Smooth muscle cell (in vitro differentiated cells): ENCODE results near the gene LSM14B. TPM values are rescaled to one million over a fixed set of nuclear protein-coding genes. Genes with fewer than 3 reads are reported as not detected.

ENCODE experiments used
- DNase-seq: peaks from one replicate; lab custom pipeline; 2025; ENCODE audit not compliant: unreplicated experiment; lab: John Stamatoyannopoulos, UW
- H2AFZ ChIP-seq: fragments of 200-600 bp; sonication (generic); 2 replicates; pipeline ENCODE4 v1.6.0; 2016; ENCODE audit warnings: antibody characterized with exemption, low read depth, mild to moderate bottlenecking
- H3F3A ChIP-seq: fragments of 200-600 bp; sonication (generic); 2 replicates; pipeline ENCODE4 v1.6.0; 2017; ENCODE audit warnings: antibody characterized with exemption, low read depth
- H3K27ac ChIP-seq: fragments of 200-600 bp; sonication (generic); 2 replicates; pipeline ENCODE4 v1.5.1; 2016; ENCODE audit warnings: low read depth, mild to moderate bottlenecking
- H3K27me3 ChIP-seq: fragments of 200-600 bp; sonication (generic); 2 replicates; pipeline ENCODE4 v1.6.1; 2016; ENCODE audit warnings: low read depth, mild to moderate bottlenecking
- H3K36me3 ChIP-seq: fragments of 200-600 bp; sonication (generic); 2 replicates; pipeline ENCODE4 v1.5.1; 2016; ENCODE audit warnings: low read depth
- H3K4me1 ChIP-seq: fragments of 200-600 bp; sonication (generic); 2 replicates; pipeline ENCODE4 v1.5.1; 2016; ENCODE audit warnings: low read depth
- H3K4me2 ChIP-seq: fragments of 200-600 bp; sonication (generic); 2 replicates; pipeline ENCODE4 v1.6.0; 2016; ENCODE audit warnings: mild to moderate bottlenecking
- H3K4me3 ChIP-seq: fragments of 200-600 bp; sonication (generic); 2 replicates; pipeline ENCODE4 v1.5.1; 2016; ENCODE audit warnings: mild to moderate bottlenecking
- H3K79me2 ChIP-seq: fragments of 200-600 bp; sonication (generic); 2 replicates; pipeline ENCODE4 v1.6.0; 2016; ENCODE audit warnings: low read depth, mild to moderate bottlenecking
- H3K9ac ChIP-seq: fragments of 200-600 bp; sonication (generic); 2 replicates; pipeline ENCODE4 v1.6.0; 2016; ENCODE audit warnings: low read depth
- H3K9me3 ChIP-seq: fragments of 200-600 bp; sonication (generic); replicated peaks from 2 replicates; pipeline ENCODE4 v1.5.1; 2016; ENCODE audit warnings: low read depth
- H4K20me1 ChIP-seq: fragments of 200-600 bp; sonication (generic); 2 replicates; pipeline ENCODE4 v1.6.0; 2016; ENCODE audit warnings: low read depth
- CTCF ChIP-seq: fragments of 200-600 bp; sonication (generic); IDR thresholded peaks from 2 replicates; pipeline ENCODE4 v1.5.1; 2017; ENCODE audit warnings: borderline replicate concordance, mild to moderate bottlenecking, antibody characterized with exemption; ENCODE audit not compliant: insufficient read depth, poor library complexity, severe bottlenecking
- WGBS: methylation state at CpG from one replicate; pipeline ENCODE4 v1.1.7; 2016; ENCODE audit warnings: low lambda C conversion rate; 5-methylcytosine and 5-hydroxymethylcytosine counted together
- polyA plus RNA-seq: library from polyadenylated mRNA; unstranded; fragments of >200 nt; fragmentation: Nextera tagmentation; extraction: Ambion mirVana; gene quantifications from 2 replicates; pipeline ENCODE4 v1.2.1, GENCODE V29; 2016
- total RNA-seq: library from RNA; depleted of rRNA; stranded (reverse); fragments of >200 nt; gene quantifications from 2 replicates; pipeline ENCODE4 v1.2.3, GENCODE V29; 2014

The LSM14B gene
- total and polyA plus RNA-seq, 2 experiments from 2014 or later: 5.6 to 21.5 TPM

- no peak for DNase-seq
- no peak overlapping the region for H3K9ac ChIP-seq
- H3K4me2 ChIP-seq: no peak overlapping the region
- no peak overlapping the region for H2AFZ ChIP-seq
- no peaks in the 10 kb centered on the region for H3F3A ChIP-seq
- peaks cover 9% of the 10 kb centered on the region for H3K79me2 ChIP-seq
- H3K36me3 ChIP-seq: no peaks in the 10 kb centered on the region
- no peak overlapping the region for H3K4me3 ChIP-seq
- H4K20me1 ChIP-seq: peaks cover 13% of the 10 kb centered on the region
- TF ChIP-seq CTCF: no peak
- 91% methylated on average over 5 of the region's 5 CpGs for WGBS
- H3K27me3 ChIP-seq: peaks cover 3% of the 10 kb centered on the region
- H3K27ac ChIP-seq: no peak overlapping the region
- peaks cover 16% of the 10 kb centered on the region for H3K4me1 ChIP-seq
- no peaks in the 10 kb centered on the region for H3K9me3 ChIP-seq
Measured at GRCh38 chr20:62119115-62119514, 3.2 kb upstream of the LSM14B start.

GRCh38 chr20:62119591-62120364 is 2.5 kb upstream of the LSM14B start:
- Histone ChIP-seq H2AFZ (no peak overlapping the region), H3K9ac (no peak overlapping the region), H3K4me1 (peaks cover 16% of the 10 kb centered on the region), H3K4me3 (no peak overlapping the region), H3K36me3 (no peaks in the 10 kb centered on the region), H4K20me1 (peaks cover 20% of the 10 kb centered on the region), H3K27ac (no peak overlapping the region), H3K27me3 (peaks cover 3% of the 10 kb centered on the region), H3K4me2 (no peak overlapping the region), H3K79me2 (peaks cover 15% of the 10 kb centered on the region), H3K9me3 (no peaks in the 10 kb centered on the region), H3F3A (no peaks in the 10 kb centered on the region)
- 83% methylated on average over 10 of the region's 10 CpGs for WGBS
- TF ChIP-seq CTCF: no peak
- no peak for DNase-seq

GRCh38 chr20:62120365-62120762 is 1.9 kb upstream of the LSM14B start:
- no peaks in the 10 kb centered on the region for H3K36me3 ChIP-seq
- no peaks in the 10 kb centered on the region for H3K9me3 ChIP-seq
- H3F3A ChIP-seq: no peaks in the 10 kb centered on the region
- no peak overlapping the region for H3K4me2 ChIP-seq
- peaks cover 16% of the 10 kb centered on the region for H3K4me1 ChIP-seq
- TF ChIP-seq CTCF: no peak
- peaks cover 25% of the 10 kb centered on the region for H4K20me1 ChIP-seq
- no peaks in the 10 kb centered on the region for H3K27me3 ChIP-seq
- 95% methylated on average over 5 of the region's 5 CpGs for WGBS
- H3K27ac ChIP-seq: no peak overlapping the region
- DNase-seq: no peak
- H2AFZ ChIP-seq: no peak overlapping the region
- H3K4me3 ChIP-seq: no peak overlapping the region
- H3K9ac ChIP-seq: no peak overlapping the region
- H3K79me2 ChIP-seq: peaks cover 21% of the 10 kb centered on the region
